GM19468 (cell line): ENCODE measurements around the gene RECQL5.
A peak's percentile ranks its signal among the peaks of the same experiment; 100 is the strongest.
"Not testable (repeated sequence)": the region's sequence is repeated elsewhere in the genome, so short reads cannot be mapped to it uniquely, and the experiment has no call there.

Experiments
- ATAC-seq: cut with Tn5 transposase; IDR thresholded peaks from one replicate; pipeline ENCODE4 v1.9.1; 2021; ENCODE audit warnings: mild to moderate bottlenecking, moderate library complexity, moderate number of reproducible peaks; ENCODE audit not compliant: unreplicated experiment; ENCODE audit errors: extremely low read depth

RECQL5 gene

GRCh38 chr17:75652341-75652740 lies 14.6 kb downstream of the RECQL5 start:
- no peak for ATAC-seq

- no peak for ATAC-seq
Observed at GRCh38 chr17:75650874-75651273, 16.1 kb downstream of the RECQL5 start.

- no peak for ATAC-seq
Observed at GRCh38 chr17:75649687-75650086, 17.3 kb downstream of the RECQL5 start.

GRCh38 chr17:75647921-75648320 lies 19.0 kb downstream of the RECQL5 start:
- no peak for ATAC-seq

GRCh38 chr17:75647061-75647460 lies 19.9 kb downstream of the RECQL5 start:
- no peak for ATAC-seq

- no peak for ATAC-seq
Observed at GRCh38 chr17:75646638-75646992, 20.3 kb downstream of the RECQL5 start.

- ATAC-seq, result peak; percentile 66
Observed at GRCh38 chr17:75645889-75646637, 20.9 kb downstream of the RECQL5 start.

GRCh38 chr17:75645501-75645888 lies 21.5 kb downstream of the RECQL5 start:
- ATAC-seq, result no peak

GRCh38 chr17:75643643-75644017 lies 23.3 kb downstream of the RECQL5 start:
- ATAC-seq, result no peak

GRCh38 chr17:75642784-75643642 lies 23.9 kb downstream of the RECQL5 start:
- ATAC-seq, result no peak

DNA sequence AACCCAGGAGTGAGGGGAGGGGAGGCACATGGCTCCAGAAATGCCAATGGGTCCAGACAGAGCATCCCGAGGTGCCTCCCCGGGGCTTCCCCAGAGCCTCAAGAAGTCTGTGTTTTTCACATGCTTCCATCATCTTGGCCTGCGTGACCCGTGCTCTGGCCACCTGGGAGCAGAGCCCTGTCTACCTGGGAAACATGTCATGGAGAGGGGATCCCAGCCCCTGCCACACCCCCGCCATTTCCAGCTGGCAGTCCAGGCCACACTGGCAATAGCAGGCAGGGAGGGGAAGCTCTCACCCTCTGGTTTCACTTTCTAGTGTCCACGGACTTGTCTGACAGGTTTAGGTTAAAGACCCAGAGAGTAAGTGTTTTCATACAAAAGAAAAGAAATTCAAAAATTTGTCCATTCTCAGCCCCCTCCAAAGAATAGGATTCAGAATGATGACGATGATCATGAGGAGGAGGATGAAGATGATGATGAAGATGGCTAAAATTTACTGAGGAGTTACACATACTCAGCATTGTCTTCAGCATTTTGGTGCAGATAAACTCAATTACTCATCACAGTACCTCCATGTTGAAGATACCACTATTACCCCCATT lies 24.7 kb downstream of the RECQL5 start:
- no peak for ATAC-seq

DNA sequence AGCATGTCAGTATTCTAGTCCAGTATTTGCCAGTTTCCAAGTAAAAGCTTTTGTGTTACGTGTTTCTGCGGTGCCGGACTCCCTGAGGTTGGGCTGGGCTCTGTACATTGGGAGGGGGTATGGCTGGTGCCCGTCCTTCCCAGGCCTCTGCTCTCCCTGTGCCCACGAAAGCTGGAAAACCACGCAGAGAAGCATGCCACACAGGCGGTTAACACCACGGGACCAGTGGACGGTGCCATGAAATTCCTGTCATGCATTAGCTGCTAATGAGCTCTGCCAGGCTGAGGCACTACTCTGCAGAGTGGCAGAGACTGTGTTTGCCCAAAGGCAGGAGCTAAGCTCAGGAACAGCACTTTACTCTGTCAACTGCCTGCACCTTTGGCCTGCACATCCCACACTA lies 25.6 kb downstream of the RECQL5 start:
- ATAC-seq, result no peak

GRCh38 chr17:75640556-75641119 lies 26.3 kb downstream of the RECQL5 start:
- no peak for ATAC-seq

GRCh38 chr17:75639771-75640555 lies 27.0 kb downstream of the RECQL5 start:
- ATAC-seq, result no peak

- ATAC-seq, result no peak
Observed at GRCh38 chr17:75639327-75639726, 27.6 kb downstream of the RECQL5 start.

DNA sequence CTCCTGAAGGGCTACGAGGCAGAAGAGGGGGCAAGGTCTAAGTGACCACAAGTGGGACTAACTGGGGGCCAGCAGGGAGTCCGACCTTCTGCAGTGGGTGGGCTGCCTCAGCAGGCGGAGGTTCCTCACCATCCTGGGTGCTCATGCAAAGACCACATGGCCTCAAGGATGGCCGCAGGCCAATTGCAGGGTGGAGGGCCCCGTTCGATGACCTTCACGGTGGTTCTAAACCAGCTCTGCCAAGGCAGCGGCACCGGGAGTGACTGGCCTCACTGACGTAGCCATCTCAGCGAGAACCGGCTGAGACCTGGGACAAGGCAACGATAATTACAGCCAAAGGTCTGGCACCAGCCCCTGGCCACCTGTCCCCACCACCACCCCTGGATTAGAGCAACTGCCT lies 28.1 kb downstream of the RECQL5 start:
- no peak for ATAC-seq

DNA sequence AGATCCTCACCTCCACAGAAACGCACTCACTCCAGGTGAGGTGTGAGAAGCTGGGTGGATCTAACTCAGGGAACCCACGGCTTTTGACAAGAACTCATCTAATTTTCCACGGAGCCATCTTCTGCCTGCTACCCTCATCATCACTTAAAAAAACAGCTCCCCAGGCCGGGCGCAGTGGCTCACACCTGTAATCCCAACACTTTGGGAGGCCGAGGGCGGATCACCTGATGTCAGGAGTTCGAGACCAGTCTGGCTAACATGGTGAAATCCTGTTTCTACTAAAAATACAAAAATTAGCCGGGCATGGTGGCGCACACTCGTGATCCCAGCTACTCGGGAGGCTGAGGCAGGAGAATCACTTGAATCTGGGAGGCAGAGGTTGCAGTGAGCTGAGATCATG lies 28.9 kb downstream of the RECQL5 start:
- not testable (repeated sequence) for ATAC-seq

- no peak for ATAC-seq
Observed at GRCh38 chr17:75637551-75637950, 29.4 kb downstream of the RECQL5 start.

- no peak for ATAC-seq
Observed at GRCh38 chr17:75637143-75637538, 29.8 kb downstream of the RECQL5 start.
